ENCODE data around the gene ANKRD63.

Gene ANKRD63

GRCh38 chr15:40309344-40309862 is 26.5 kb upstream of the ANKRD63 start:
- DNase-seq (ENCODE audit: low read depth) = no peak

GRCh38 chr15:40307421-40308211 is 24.8 kb upstream of the ANKRD63 start, which contains the start of gene PLCB2:
PLCB2 (minus strand) TSS chr15:40307935; CDS start chr15:40307672, 263 bp downstream.
- TF ChIP-seq CTCF (IDR thresholded peaks at IDR 0.05; ENCODE audit: control insufficient read depth, insufficient read depth, low read depth, low read length, missing control alignments) = peak; percentile 20
- DNase-seq (ENCODE audit: low read depth) = no peak
- no peak within 1 kb of the TSS for H3K4me3 ChIP-seq (ENCODE audit: control insufficient read depth, low read depth, low read length)

More at GRCh38 chr15:40309344-40309862, 26.5 kb upstream of the ANKRD63 start:
- no peak for TF ChIP-seq CTCF (IDR thresholded peaks at IDR 0.05; ENCODE audit: control insufficient read depth, insufficient read depth, low read depth, low read length, missing control alignments)
- no peak overlapping the region for H3K4me3 ChIP-seq (ENCODE audit: control insufficient read depth, low read depth, low read length)

- no peak overlapping the region for H3K4me3 ChIP-seq (ENCODE audit: control insufficient read depth, low read depth, low read length)
- TF ChIP-seq CTCF (IDR thresholded peaks at IDR 0.05; ENCODE audit: control insufficient read depth, insufficient read depth, low read depth, low read length, missing control alignments) = no peak
- no peak for DNase-seq (ENCODE audit: low read depth)
These were observed 24.0 kb upstream of the ANKRD63 start for GRCh38 chr15:40306908-40307307.

GRCh38 chr15:40306371-40306770 is 23.5 kb upstream of the ANKRD63 start:
- no peak overlapping the region for H3K4me3 ChIP-seq (ENCODE audit: control insufficient read depth, low read depth, low read length)
- no peak for TF ChIP-seq CTCF (IDR thresholded peaks at IDR 0.05; ENCODE audit: control insufficient read depth, insufficient read depth, low read depth, low read length, missing control alignments)
- DNase-seq (ENCODE audit: low read depth) = no peak

- TF ChIP-seq CTCF (IDR thresholded peaks at IDR 0.05; ENCODE audit: control insufficient read depth, insufficient read depth, low read depth, low read length, missing control alignments) = no peak
- H3K4me3 ChIP-seq (ENCODE audit: control insufficient read depth, low read depth, low read length) = no peak overlapping the region
- no peak for DNase-seq (ENCODE audit: low read depth)
These were observed 22.4 kb upstream of the ANKRD63 start for GRCh38 chr15:40305281-40305680.

GRCh38 chr15:40303576-40303975 is 20.7 kb upstream of the ANKRD63 start:
- no peak overlapping the region for H3K4me3 ChIP-seq (ENCODE audit: control insufficient read depth, low read depth, low read length)
- DNase-seq (ENCODE audit: low read depth) = no peak
- no peak for TF ChIP-seq CTCF (IDR thresholded peaks at IDR 0.05; ENCODE audit: control insufficient read depth, insufficient read depth, low read depth, low read length, missing control alignments)

All from AG09309 (cell line).